Activated CD4-positive, alpha-beta memory T cell treated with anti-CD3 and anti-CD28 coated beads, Interleukin-2, amount 10 ng/mL, durations not matched to agents 7 days and 5 days (primary cell): ENCODE data around the gene MYRF. TPM values are rescaled to one million over a fixed set of nuclear protein-coding genes. Genes with fewer than 3 reads are reported as not detected.

Experiments used
- CTCF ChIA-PET: fragments of 350-600 bp; sonication (Branson Sonifier 250); formaldehyde crosslinking; loops from one replicate; lab custom pipeline; 2021; ENCODE audit warnings: antibody characterized with exemption, inconsistent platforms; lab: Charles Lee
- POLR2A ChIA-PET: fragments of 350-600 bp; sonication (Branson Sonifier 250); formaldehyde crosslinking; loops from one replicate; lab custom pipeline; 2021; ENCODE audit warnings: antibody characterized with exemption; lab: Charles Lee
- DNase-seq: peaks from one replicate; pipeline ENCODE4 v3.0.0-alpha.2; 2020
- H3K27ac Mint-ChIP-seq: one replicate; pipeline ENCODE4 v1.8.0; 2021; ENCODE audit warnings: mild to moderate bottlenecking, mixed read lengths
- H3K27me3 Mint-ChIP-seq: one replicate; pipeline ENCODE4 v1.8.0; 2021; ENCODE audit warnings: mixed read lengths
- H3K36me3 Mint-ChIP-seq: one replicate; pipeline ENCODE4 v1.8.0; 2021; ENCODE audit warnings: low read depth, mixed read lengths
- H3K4me1 Mint-ChIP-seq: one replicate; pipeline ENCODE4 v1.8.0; 2021; ENCODE audit warnings: mixed read lengths
- H3K4me3 Mint-ChIP-seq: one replicate; pipeline ENCODE4 v1.8.0; 2021; ENCODE audit warnings: mild to moderate bottlenecking, mixed read lengths
- H3K9me3 Mint-ChIP-seq: one replicate; pipeline ENCODE4 v1.8.0; 2021; ENCODE audit warnings: mixed read lengths
- total RNA-seq, 2 experiments: library from RNA; stranded (reverse); gene quantifications; one replicate each; pipeline ENCODE4 v1.2.3, GENCODE V29; 2021

The MYRF gene
- total RNA-seq, 2 experiments from 2014 or later: 4.6 to 4.9 TPM

- DNase-seq: no peak
- H3K27me3 Mint-ChIP-seq: no peaks in the 10 kb centered on the region
- no peak overlapping the region for H3K4me3 Mint-ChIP-seq
- POLR2A ChIA-PET: no interaction called here
- no peaks in the 10 kb centered on the region for H3K9me3 Mint-ChIP-seq
- no peak overlapping the region for H3K27ac Mint-ChIP-seq
- H3K36me3 Mint-ChIP-seq: no peaks in the 10 kb centered on the region
- CTCF ChIA-PET: interaction anchor here (1.5 to 2.8 kb wide), 2 partner anchors 12 to 51 kb away, joined by 4 to 36 read pairs; no protein-coding TSS in a partner anchor
- H3K4me1 Mint-ChIP-seq: peaks cover 1% of the 10 kb centered on the region
These were observed 17.0 kb upstream of the MYRF start for GRCh38 chr11:61735391-61735790.

- no peaks in the 10 kb centered on the region for H3K9me3 Mint-ChIP-seq
- DNase-seq: no peak
- peaks cover 1% of the 10 kb centered on the region for H3K4me1 Mint-ChIP-seq
- no peak overlapping the region for H3K4me3 Mint-ChIP-seq
- H3K36me3 Mint-ChIP-seq: no peaks in the 10 kb centered on the region
- no peak overlapping the region for H3K27ac Mint-ChIP-seq
- no peaks in the 10 kb centered on the region for H3K27me3 Mint-ChIP-seq
- CTCF ChIA-PET: interaction anchor here (0.9 to 1.5 kb wide), 2 partner anchors 11 to 52 kb away, joined by 3 to 4 read pairs; no protein-coding TSS in a partner anchor
- POLR2A ChIA-PET: no interaction called here
These were observed 16.1 kb upstream of the MYRF start for GRCh38 chr11:61736310-61736709.

GRCh38 chr11:61737131-61737530 is 15.3 kb upstream of the MYRF start:
- ChIA-PET POLR2A (no interaction called here), CTCF (no interaction called here)
- Mint-ChIP-seq H3K36me3 (no peaks in the 10 kb centered on the region), H3K27me3 (no peaks in the 10 kb centered on the region), H3K27ac (no peak overlapping the region), H3K9me3 (no peaks in the 10 kb centered on the region), H3K4me3 (no peak overlapping the region), H3K4me1 (peaks cover 1% of the 10 kb centered on the region)
- DNase-seq: no peak

- H3K4me1 Mint-ChIP-seq: peaks cover 1% of the 10 kb centered on the region
- ChIA-PET POLR2A (no interaction called here), CTCF (no interaction called here)
- DNase-seq: no peak
- H3K4me3 Mint-ChIP-seq: no peak overlapping the region
- H3K36me3 Mint-ChIP-seq: no peaks in the 10 kb centered on the region
- H3K27ac Mint-ChIP-seq: no peak overlapping the region
- no peaks in the 10 kb centered on the region for H3K9me3 Mint-ChIP-seq
- no peaks in the 10 kb centered on the region for H3K27me3 Mint-ChIP-seq
These were observed 14.6 kb upstream of the MYRF start for GRCh38 chr11:61737636-61738386.

GRCh38 chr11:61738776-61739175 is 13.7 kb upstream of the MYRF start:
- no peak overlapping the region for H3K27ac Mint-ChIP-seq
- CTCF ChIA-PET: no interaction called here
- H3K27me3 Mint-ChIP-seq: no peaks in the 10 kb centered on the region
- H3K36me3 Mint-ChIP-seq: no peaks in the 10 kb centered on the region
- H3K4me3 Mint-ChIP-seq: no peak overlapping the region
- no peaks in the 10 kb centered on the region for H3K9me3 Mint-ChIP-seq
- no peak for DNase-seq
- H3K4me1 Mint-ChIP-seq: no peaks in the 10 kb centered on the region
- POLR2A ChIA-PET: no interaction called here

GRCh38 chr11:61739413-61739812 is 13.0 kb upstream of the MYRF start:
- POLR2A ChIA-PET: no interaction called here
- DNase-seq: no peak

GRCh38 chr11:61739966-61740365 is 12.5 kb upstream of the MYRF start:
- Mint-ChIP-seq H3K4me3 (no peak overlapping the region), H3K27me3 (no peaks in the 10 kb centered on the region), H3K4me1 (no peaks in the 10 kb centered on the region), H3K27ac (no peak overlapping the region), H3K9me3 (no peaks in the 10 kb centered on the region), H3K36me3 (no peaks in the 10 kb centered on the region)
- CTCF ChIA-PET: no interaction called here
- POLR2A ChIA-PET: no interaction called here
- no peak for DNase-seq

More at GRCh38 chr11:61739413-61739812, 13.0 kb upstream of the MYRF start:
- Mint-ChIP-seq H3K9me3 (no peaks in the 10 kb centered on the region), H3K36me3 (no peaks in the 10 kb centered on the region), H3K4me1 (no peaks in the 10 kb centered on the region), H3K27me3 (no peaks in the 10 kb centered on the region), H3K4me3 (no peak overlapping the region), H3K27ac (no peak overlapping the region)
- CTCF ChIA-PET: no interaction called here

- H3K4me1 Mint-ChIP-seq: no peaks in the 10 kb centered on the region
- no peaks in the 10 kb centered on the region for H3K27me3 Mint-ChIP-seq
- H3K27ac Mint-ChIP-seq: no peak overlapping the region
- H3K4me3 Mint-ChIP-seq: no peak overlapping the region
- no peaks in the 10 kb centered on the region for H3K36me3 Mint-ChIP-seq
- H3K9me3 Mint-ChIP-seq: no peaks in the 10 kb centered on the region
- CTCF ChIA-PET: interaction anchor here (1.0 kb wide), 1 partner anchor 54 kb away, joined by 3 read pairs; no protein-coding TSS in a partner anchor
- POLR2A ChIA-PET: no interaction called here
- DNase-seq: no peak
These were observed 10.0 kb upstream of the MYRF start for GRCh38 chr11:61742391-61742790.

GRCh38 chr11:61743486-61744095 is 8.8 kb upstream of the MYRF start:
- Mint-ChIP-seq H3K4me1 (no peaks in the 10 kb centered on the region), H3K27me3 (no peaks in the 10 kb centered on the region), H3K9me3 (no peaks in the 10 kb centered on the region), H3K4me3 (no peak overlapping the region), H3K36me3 (no peaks in the 10 kb centered on the region), H3K27ac (no peak overlapping the region)
- ChIA-PET CTCF (interaction anchor here (1.2 kb wide), 1 partner anchor 10 kb away, joined by 6 read pairs; no protein-coding TSS in a partner anchor), POLR2A (no interaction called here)
- DNase-seq: no peak

GRCh38 chr11:61744181-61744580 is 8.3 kb upstream of the MYRF start:
- POLR2A ChIA-PET: interaction anchor here (1.0 kb wide), 1 partner anchor 20 kb away, joined by 3 read pairs; no protein-coding TSS in a partner anchor
- Mint-ChIP-seq H3K27ac (no peak overlapping the region), H3K36me3 (no peaks in the 10 kb centered on the region), H3K4me1 (no peaks in the 10 kb centered on the region), H3K4me3 (no peak overlapping the region), H3K27me3 (no peaks in the 10 kb centered on the region), H3K9me3 (no peaks in the 10 kb centered on the region)
- CTCF ChIA-PET: interaction anchor here (1.2 kb wide), 1 partner anchor 11 kb away, joined by 6 read pairs; no protein-coding TSS in a partner anchor
- DNase-seq: no peak

GRCh38 chr11:61744609-61745156 is 7.8 kb upstream of the MYRF start:
- CTCF ChIA-PET: interaction anchor here (1.2 kb wide), 1 partner anchor 11 kb away, joined by 6 read pairs; no protein-coding TSS in a partner anchor
- Mint-ChIP-seq H3K27me3 (peaks cover 5% of the 10 kb centered on the region), H3K4me1 (no peaks in the 10 kb centered on the region), H3K4me3 (no peak overlapping the region), H3K9me3 (no peaks in the 10 kb centered on the region), H3K27ac (no peak overlapping the region), H3K36me3 (no peaks in the 10 kb centered on the region)
- no peak for DNase-seq
- POLR2A ChIA-PET: interaction anchor here (1.0 kb wide), 1 partner anchor 20 kb away, joined by 3 read pairs; no protein-coding TSS in a partner anchor

- DNase-seq: no peak
- Mint-ChIP-seq H3K9me3 (no peaks in the 10 kb centered on the region), H3K27me3 (peaks cover 8% of the 10 kb centered on the region), H3K4me3 (no peak overlapping the region), H3K27ac (no peak overlapping the region), H3K36me3 (no peaks in the 10 kb centered on the region), H3K4me1 (no peaks in the 10 kb centered on the region)
- ChIA-PET POLR2A (no interaction called here), CTCF (interaction anchor here (1.0 to 2.7 kb wide), 4 partner anchors 12 to 47 kb away, joined by 3 to 13 read pairs (median 8); partner anchors contain the start of genes FEN1 and TMEM258)
These were observed 6.5 kb upstream of the MYRF start for GRCh38 chr11:61745781-61746441.
